HUES6 (cell line): ENCODE measurements around the gene CDK19.

Source experiments
- H3K27ac ChIP-seq: 2 replicates; pipeline ENCODE4 v1.7.0; 2013; ENCODE audit warnings: low read depth, mild to moderate bottlenecking, low read length, inconsistent platforms
- H3K27me3 ChIP-seq: 2 replicates; pipeline ENCODE4 v1.6.1; 2013; ENCODE audit warnings: low read length; ENCODE audit not compliant: control insufficient read depth, insufficient read depth
- H3K36me3 ChIP-seq: 2 replicates; pipeline ENCODE4 v1.6.1; 2013; ENCODE audit warnings: low read length; ENCODE audit not compliant: control insufficient read depth, insufficient read depth
- H3K4me1 ChIP-seq: 2 replicates; pipeline ENCODE4 v1.6.1; 2013; ENCODE audit warnings: low read length; ENCODE audit not compliant: control insufficient read depth, insufficient read depth
- H3K4me3 ChIP-seq: 2 replicates; pipeline ENCODE4 v1.5.1; 2013; ENCODE audit warnings: low read depth, low read length
- H3K9ac ChIP-seq: one replicate; pipeline ENCODE4 v1.6.1; 2013; ENCODE audit warnings: mild to moderate bottlenecking, low read length
- H3K9me3 ChIP-seq: 2 replicates; pipeline ENCODE4 v1.6.1; 2013; ENCODE audit warnings: low read depth, low read length; ENCODE audit not compliant: control insufficient read depth, insufficient read depth

CDK19 gene

DNA sequence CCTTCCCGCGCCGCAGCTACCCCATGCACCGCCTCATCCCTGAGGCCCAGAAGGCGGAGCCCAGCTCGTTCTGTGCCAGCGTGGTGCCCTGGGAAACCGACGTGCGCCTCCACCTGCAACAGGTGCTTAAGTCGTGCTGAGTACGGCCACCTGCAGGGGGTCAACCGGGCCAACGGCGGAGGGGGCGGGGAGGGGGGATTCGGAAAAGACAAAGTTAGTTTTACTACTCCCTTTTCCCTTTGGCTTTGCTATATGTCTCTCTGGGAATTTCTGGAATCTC is 168.9 kb downstream of the CDK19 start:
- Histone ChIP-seq H3K9me3 (no peaks in the 10 kb centered on the region), H3K9ac (no peak overlapping the region), H3K27ac (no peak overlapping the region), H3K4me3 (peak overlapping the region; percentile 24; the same call in 1 of the 2 replicates), H3K36me3 (no peaks in the 10 kb centered on the region), H3K4me1 (no peaks in the 10 kb centered on the region), H3K27me3 (no peaks in the 10 kb centered on the region)

DNA sequence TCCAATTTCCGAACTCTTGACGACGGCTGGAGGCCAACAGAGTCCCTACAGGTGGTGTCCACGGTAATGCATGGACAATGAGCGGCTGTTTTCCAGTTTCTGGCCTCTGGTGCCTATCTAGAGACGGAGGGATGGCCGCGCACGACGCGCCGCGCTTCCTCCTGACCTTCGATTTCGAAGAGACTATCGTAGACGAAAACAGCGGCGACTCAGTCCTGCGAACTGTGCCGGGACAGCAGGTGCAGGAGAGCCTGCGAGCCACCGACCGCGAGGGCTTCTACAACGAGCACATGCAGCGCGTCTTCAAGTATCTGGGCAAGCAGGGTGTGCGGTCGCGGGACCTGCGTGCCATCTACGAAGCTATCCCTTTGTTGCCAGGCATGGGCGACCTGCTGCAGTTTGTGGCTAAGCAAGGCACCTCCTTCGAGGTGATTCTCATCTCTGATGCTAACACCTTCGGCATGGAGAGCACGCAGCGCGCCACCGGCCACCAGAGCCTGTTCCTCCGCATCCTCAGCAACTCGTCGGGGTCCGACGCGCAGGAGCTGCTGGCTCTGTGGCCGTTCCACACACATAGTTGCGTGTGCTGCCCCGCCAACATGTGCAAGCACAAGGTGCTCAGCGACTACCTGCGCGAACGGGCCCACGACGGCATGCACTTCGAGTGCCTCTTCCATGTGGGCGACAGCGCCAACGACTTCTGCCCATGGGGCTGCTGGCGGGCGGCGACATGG is 169.4 kb downstream of the CDK19 start:
- no peaks in the 10 kb centered on the region for H3K27me3 ChIP-seq

DNA sequence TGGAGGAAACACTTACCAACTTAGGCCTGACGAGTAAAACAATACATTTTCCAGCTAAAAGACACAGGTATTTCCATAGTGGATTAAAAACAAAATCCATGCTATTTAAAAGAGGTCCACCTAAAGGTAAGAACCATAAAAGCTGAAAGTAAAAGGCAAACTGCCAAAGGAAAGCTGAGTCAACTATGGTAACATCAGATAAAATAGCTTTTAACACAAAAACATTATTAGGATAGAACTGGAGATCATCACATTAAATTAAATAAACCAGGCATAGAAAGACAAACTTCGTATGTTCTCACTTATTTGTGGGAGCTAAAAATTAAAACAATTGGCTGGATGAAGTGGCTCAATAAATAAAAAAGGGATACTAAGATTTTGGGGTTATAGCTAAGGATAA is 172.1 kb downstream of the CDK19 start:
- Histone ChIP-seq H3K4me1 (no peaks in the 10 kb centered on the region), H3K27me3 (no peaks in the 10 kb centered on the region), H3K27ac (no peak overlapping the region), H3K36me3 (no peaks in the 10 kb centered on the region), H3K4me3 (no peak overlapping the region), H3K9me3 (no peaks in the 10 kb centered on the region), H3K9ac (no peak overlapping the region)

More for the DNA sequence above, 169.4 kb downstream of the CDK19 start:
- H3K4me3 ChIP-seq = no peak overlapping the region
- no peaks in the 10 kb centered on the region for H3K4me1 ChIP-seq
- no peak overlapping the region for H3K27ac ChIP-seq
- no peaks in the 10 kb centered on the region for H3K9me3 ChIP-seq
- H3K36me3 ChIP-seq = no peaks in the 10 kb centered on the region
- H3K9ac ChIP-seq = no peak overlapping the region

DNA sequence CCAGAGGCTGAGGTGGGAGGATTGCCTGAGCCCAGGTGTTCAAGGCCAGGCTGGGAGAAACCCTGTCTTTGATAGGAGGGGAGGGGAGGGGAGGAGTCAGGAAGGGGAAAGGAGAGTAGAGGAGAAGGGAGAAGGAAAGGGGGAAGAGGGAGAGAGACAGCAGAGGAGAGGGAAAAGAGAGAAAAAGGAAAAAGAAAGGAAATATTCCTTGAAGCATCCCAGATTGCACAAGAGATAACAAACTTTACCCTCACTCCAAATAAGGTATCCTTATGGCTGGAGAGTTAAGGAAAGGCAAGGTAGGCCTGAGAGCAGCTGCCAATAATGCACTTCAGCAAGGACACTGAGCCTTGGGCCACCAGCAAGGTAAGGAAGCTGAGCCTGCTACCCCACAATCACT is 172.6 kb downstream of the CDK19 start:
- Histone ChIP-seq H3K27me3 (no peaks in the 10 kb centered on the region), H3K36me3 (no peaks in the 10 kb centered on the region), H3K9me3 (no peaks in the 10 kb centered on the region), H3K27ac (no peak overlapping the region), H3K4me1 (no peaks in the 10 kb centered on the region), H3K4me3 (no peak overlapping the region), H3K9ac (no peak overlapping the region)

DNA sequence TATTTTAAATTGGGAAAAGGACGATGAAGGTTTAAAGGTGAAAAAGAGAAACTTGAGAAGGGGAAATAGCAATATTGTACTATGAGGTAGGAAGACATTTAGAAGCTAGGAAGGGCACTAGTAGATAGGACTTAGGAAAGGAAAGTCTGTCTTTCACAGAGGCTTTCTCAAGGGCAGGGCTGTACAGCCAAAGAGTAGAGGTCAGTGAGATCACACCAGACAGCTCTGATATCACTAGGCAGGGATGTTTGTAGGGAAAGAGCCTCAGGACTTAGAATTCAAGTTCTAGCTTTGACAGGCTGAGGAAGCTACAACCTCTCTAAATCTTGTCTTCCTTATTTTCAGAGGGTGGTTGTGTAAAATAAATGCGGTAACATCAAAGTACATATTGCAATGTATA is 178.5 kb downstream of the CDK19 start:
- Histone ChIP-seq H3K9me3 (no peaks in the 10 kb centered on the region), H3K4me3 (no peak overlapping the region), H3K27me3 (no peaks in the 10 kb centered on the region), H3K4me1 (no peaks in the 10 kb centered on the region), H3K9ac (no peak overlapping the region), H3K36me3 (no peaks in the 10 kb centered on the region), H3K27ac (no peak overlapping the region)

DNA sequence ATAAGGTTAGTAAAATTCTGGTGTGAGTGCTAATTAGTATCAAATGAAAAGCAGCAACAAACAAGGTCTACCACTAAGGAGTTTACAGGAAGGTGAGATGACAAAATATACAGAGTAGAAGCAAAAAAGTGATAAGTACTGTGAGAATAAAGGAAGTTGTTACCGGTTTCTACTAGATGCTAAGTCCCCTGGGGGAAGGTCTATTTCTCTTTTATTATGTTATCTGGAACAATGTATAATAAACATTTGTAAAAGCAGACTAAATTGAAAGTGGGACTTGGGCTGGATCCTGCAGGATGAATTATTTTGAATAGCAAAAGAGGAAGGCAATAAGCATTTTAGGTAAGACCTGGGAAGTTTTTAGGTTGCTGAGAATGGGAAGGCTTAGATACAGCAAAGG is 180.2 kb downstream of the CDK19 start:
- Histone ChIP-seq H3K4me1 (no peaks in the 10 kb centered on the region), H3K27ac (no peak overlapping the region), H3K27me3 (no peaks in the 10 kb centered on the region), H3K4me3 (no peak overlapping the region), H3K9ac (no peak overlapping the region), H3K9me3 (no peaks in the 10 kb centered on the region), H3K36me3 (no peaks in the 10 kb centered on the region)

DNA sequence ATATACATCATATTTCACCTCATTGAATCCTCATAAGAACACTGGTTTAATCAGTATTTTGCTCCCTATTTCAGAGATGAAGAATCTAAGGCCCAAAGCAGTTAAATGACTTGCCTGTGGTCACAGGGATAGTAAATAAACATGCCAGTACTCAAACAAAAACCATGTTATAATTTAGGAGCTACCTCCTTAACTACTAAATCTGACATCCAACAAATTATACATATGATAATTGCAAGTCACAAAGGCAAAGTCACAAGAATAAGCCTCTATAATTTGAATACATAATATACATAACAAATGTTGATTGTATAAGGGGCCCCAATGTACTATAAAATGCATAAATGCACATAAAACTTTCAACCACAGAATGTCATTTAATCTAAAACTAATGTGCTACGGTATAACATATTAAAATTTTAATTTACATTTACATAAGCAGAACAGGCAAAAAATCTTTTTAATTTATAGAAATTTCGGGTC is 181.5 kb downstream of the CDK19 start:
- Histone ChIP-seq H3K27me3 (no peaks in the 10 kb centered on the region), H3K9me3 (no peaks in the 10 kb centered on the region), H3K9ac (no peak overlapping the region), H3K27ac (no peak overlapping the region), H3K4me3 (no peak overlapping the region), H3K4me1 (no peaks in the 10 kb centered on the region), H3K36me3 (no peaks in the 10 kb centered on the region)

DNA sequence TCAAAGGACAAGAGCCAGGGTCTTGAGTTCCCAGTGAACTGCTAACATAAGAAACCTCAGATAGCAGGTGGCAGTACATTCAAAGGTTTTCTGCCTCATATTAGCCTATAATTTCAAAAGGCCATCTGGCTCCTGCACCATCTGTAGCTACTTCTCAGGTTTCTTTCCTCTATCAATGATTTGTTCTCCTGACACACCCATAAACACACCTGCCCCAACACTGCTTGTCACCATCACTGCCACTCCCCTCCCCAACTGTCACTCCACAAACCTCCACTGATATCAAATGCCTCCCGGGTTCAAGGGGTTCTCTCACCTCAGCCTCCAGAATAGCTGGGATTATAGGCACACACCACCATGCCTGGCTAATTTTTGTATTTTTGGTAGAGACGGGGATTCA is 186.1 kb downstream of the CDK19 start:
- H3K4me3 ChIP-seq = no peak overlapping the region
- no peak overlapping the region for H3K27ac ChIP-seq
- H3K36me3 ChIP-seq = no peaks in the 10 kb centered on the region
- no peaks in the 10 kb centered on the region for H3K27me3 ChIP-seq
- H3K9me3 ChIP-seq = no peaks in the 10 kb centered on the region
- no peaks in the 10 kb centered on the region for H3K4me1 ChIP-seq
- H3K9ac ChIP-seq = no peak overlapping the region

DNA sequence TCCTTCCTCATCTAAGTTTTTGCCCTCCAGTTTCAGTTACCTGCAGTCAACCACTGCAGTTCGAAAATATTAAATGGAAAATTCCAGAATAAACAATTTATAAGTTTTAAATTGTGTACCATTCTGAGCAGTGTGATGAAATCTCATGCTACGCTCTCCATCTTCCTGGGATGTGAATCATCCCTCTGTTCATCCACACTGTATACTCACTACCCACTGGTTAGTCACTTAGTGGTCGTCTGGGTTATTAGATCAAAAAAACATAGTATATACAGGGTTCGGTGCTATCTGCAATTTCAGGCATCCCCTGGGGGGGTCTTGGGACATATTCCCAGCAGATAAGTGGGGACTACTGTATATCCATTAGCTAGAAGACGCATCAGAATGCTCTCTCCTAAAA is 186.9 kb downstream of the CDK19 start:
- H3K9ac ChIP-seq = no peak overlapping the region

DNA sequence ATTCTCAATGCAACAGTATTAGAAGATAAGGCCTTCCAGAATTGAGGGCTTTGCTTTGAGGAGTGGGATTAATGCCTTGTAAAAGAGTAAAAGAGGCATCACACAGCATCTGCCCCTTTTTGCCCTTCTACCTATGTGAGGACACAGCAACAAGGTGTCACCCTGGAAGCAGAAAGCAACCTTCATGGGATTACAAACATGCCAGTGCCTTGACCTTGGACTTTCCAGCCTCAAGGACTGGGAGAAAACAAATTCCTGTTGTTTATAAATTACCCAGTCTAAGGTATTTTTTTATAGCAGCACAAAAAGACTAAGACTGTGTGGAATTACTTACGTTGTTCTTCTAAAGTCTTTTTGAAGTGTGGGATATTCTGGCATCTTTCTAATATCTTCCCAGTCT is 188.8 kb downstream of the CDK19 start:
- Histone ChIP-seq H3K27ac (no peak overlapping the region), H3K36me3 (peaks cover 8% of the 10 kb centered on the region; the same call in 1 of the 2 replicates), H3K4me3 (no peak overlapping the region), H3K4me1 (no peaks in the 10 kb centered on the region), H3K9ac (no peak overlapping the region), H3K9me3 (no peaks in the 10 kb centered on the region), H3K27me3 (no peaks in the 10 kb centered on the region)

More for the DNA sequence above, 186.9 kb downstream of the CDK19 start:
- no peaks in the 10 kb centered on the region for H3K27me3 ChIP-seq
- H3K4me3 ChIP-seq = no peak overlapping the region
- no peaks in the 10 kb centered on the region for H3K9me3 ChIP-seq
- H3K4me1 ChIP-seq = no peaks in the 10 kb centered on the region
- H3K36me3 ChIP-seq = no peaks in the 10 kb centered on the region
- no peak overlapping the region for H3K27ac ChIP-seq

DNA sequence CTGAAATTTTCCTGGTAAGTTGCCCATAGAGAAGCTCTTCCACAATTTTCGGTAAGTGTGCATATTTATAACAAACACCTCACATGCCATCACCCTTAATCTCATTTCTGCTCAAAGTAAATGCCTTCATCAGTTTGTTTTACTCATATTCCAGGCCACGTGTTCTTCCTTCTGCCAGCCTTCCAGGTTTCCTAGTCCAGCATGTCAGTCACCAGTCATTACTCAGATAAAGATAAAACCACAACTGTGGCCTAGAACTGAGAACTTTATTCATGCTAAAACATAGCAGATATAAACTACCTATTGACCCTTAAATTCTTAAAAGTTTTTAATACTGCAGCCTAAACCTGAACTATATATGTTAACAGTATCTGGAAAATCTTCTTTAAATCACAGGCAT is 189.4 kb downstream of the CDK19 start:
- Histone ChIP-seq H3K9me3 (no peaks in the 10 kb centered on the region), H3K27ac (no peak overlapping the region), H3K4me3 (no peak overlapping the region), H3K4me1 (no peaks in the 10 kb centered on the region), H3K9ac (no peak overlapping the region), H3K27me3 (no peaks in the 10 kb centered on the region), H3K36me3 (peaks cover 10% of the 10 kb centered on the region)
